PFSK-1 (cell line): ENCODE results near the gene RAP1GAP2.

Experiments
- FOXP2 ChIP-seq: optimal IDR thresholded peaks from 2 replicates; pipeline ENCODE3; 2011; ENCODE audit warnings: borderline replicate concordance, control low read depth, inconsistent platforms; ENCODE audit not compliant: insufficient read depth; ENCODE audit errors: extremely low read length, extremely low read depth
- POLR2AphosphoS5 ChIP-seq: IDR thresholded peaks from 2 replicates; pipeline ENCODE4 v1.6.1; 2012; ENCODE audit warnings: low read depth, mild to moderate bottlenecking, control low read depth, low read length, moderate library complexity
- REST ChIP-seq, 2 experiments: IDR thresholded peaks; 2 replicates each; pipeline versions ENCODE4 v1.6.1 to v1.8.0; 2011 to 2012; ENCODE audit warnings: low read depth in 2 of 2, low read length in 2 of 2, control low read depth in 1 of 2, inconsistent platforms in 1 of 2, mild to moderate bottlenecking in 1 of 2, moderate library complexity in 1 of 2; ENCODE audit not compliant: insufficient read depth in 1 of 2
- SIN3A ChIP-seq: IDR thresholded peaks from 2 replicates; pipeline ENCODE4 v1.6.1; 2012; ENCODE audit warnings: mild to moderate bottlenecking, low read length, moderate library complexity, borderline replicate concordance; ENCODE audit not compliant: insufficient read depth
- TAF1 ChIP-seq: IDR thresholded peaks from 2 replicates; pipeline ENCODE4 v1.6.1; 2012; ENCODE audit warnings: low read length, control low read depth, borderline replicate concordance; ENCODE audit not compliant: insufficient read depth

Gene RAP1GAP2

GRCh38 chr17:2867441-2868424 is 71.5 kb downstream of the RAP1GAP2 start:
- TF ChIP-seq SIN3A (no peak), POLR2AphosphoS5 (no peak), FOXP2 (no peak), TAF1 (no peak), REST (IDR thresholded peaks at IDR 0.05; ENCODE audit: insufficient read depth in 1 of 2, low read depth in 2 of 2, low read length in 2 of 2) (no peak)

- TF ChIP-seq FOXP2 (no peak), REST (IDR thresholded peaks at IDR 0.05; ENCODE audit: insufficient read depth in 1 of 2, low read depth in 2 of 2, low read length in 2 of 2) (no peak), POLR2AphosphoS5 (no peak), TAF1 (no peak), SIN3A (no peak)
Observed at GRCh38 chr17:2869604-2870003, 73.4 kb downstream of the RAP1GAP2 start.

GRCh38 chr17:2871205-2871604 is 75.0 kb downstream of the RAP1GAP2 start:
- TF ChIP-seq FOXP2 (no peak), SIN3A (no peak), TAF1 (no peak), REST (IDR thresholded peaks at IDR 0.05; ENCODE audit: insufficient read depth in 1 of 2, low read depth in 2 of 2, low read length in 2 of 2) (no peak), POLR2AphosphoS5 (no peak)

GRCh38 chr17:2871720-2872119 is 75.5 kb downstream of the RAP1GAP2 start:
- TF ChIP-seq SIN3A = no peak

GRCh38 chr17:2872282-2872681 is 76.0 kb downstream of the RAP1GAP2 start:
- TF ChIP-seq FOXP2 (no peak), POLR2AphosphoS5 (no peak), TAF1 (no peak), SIN3A (no peak), REST (IDR thresholded peaks at IDR 0.05; ENCODE audit: insufficient read depth in 1 of 2, low read depth in 2 of 2, low read length in 2 of 2) (no peak)
